ENCODE measurements around the gene LGALS3BP.

The LGALS3BP gene

DNA sequence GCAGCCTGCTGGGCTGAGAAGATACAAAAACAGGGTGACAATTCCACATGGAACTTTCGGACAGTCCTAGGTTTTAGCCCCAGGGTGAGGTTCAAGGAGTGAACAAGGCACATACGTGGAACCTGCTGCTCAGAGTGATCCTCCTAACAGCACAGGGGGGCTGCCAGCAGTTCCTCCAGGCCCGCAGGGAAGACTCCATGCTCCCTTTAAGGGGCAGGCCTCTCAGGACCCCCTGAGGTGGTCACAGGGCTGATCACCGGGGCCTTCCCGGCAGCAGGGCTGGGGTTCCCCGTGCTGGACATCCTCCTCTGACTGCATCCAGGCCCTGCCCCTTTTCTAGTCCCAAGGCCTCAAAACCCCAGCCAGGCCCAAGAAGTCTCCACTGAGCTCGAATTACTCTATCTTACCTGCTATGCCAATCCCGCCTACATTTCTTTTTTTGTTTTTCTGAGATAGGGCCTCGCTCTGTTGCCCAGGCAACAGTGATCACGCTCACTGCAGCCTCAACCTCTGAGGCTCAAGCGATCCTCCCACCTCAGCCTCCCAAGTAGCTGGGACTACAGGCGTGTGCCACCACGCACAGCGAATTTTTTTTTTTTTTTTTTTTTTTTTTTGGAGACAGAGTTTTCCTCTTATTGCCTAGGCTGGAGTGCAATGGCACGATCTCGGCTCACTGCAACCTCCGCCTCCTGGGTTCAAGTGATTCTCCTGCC lies 19.5 kb upstream of the LGALS3BP start:
- TF ChIP-seq, protein P1, sequence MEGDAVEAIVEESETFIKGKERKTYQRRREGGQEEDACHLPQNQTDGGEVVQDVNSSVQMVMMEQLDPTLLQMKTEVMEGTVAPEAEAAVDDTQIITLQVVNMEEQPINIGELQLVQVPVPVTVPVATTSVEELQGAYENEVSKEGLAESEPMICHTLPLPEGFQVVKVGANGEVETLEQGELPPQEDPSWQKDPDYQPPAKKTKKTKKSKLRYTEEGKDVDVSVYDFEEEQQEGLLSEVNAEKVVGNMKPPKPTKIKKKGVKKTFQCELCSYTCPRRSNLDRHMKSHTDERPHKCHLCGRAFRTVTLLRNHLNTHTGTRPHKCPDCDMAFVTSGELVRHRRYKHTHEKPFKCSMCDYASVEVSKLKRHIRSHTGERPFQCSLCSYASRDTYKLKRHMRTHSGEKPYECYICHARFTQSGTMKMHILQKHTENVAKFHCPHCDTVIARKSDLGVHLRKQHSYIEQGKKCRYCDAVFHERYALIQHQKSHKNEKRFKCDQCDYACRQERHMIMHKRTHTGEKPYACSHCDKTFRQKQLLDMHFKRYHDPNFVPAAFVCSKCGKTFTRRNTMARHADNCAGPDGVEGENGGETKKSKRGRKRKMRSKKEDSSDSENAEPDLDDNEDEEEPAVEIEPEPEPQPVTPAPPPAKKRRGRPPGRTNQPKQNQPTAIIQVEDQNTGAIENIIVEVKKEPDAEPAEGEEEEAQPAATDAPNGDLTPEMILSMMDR (IDR thresholded peaks at IDR 0.05) = no peak

- TF ChIP-seq, protein P1 (IDR thresholded peaks at IDR 0.05) = no peak
Measured at GRCh38 chr17:78998311-78999055, 18.8 kb upstream of the LGALS3BP start.

DNA sequence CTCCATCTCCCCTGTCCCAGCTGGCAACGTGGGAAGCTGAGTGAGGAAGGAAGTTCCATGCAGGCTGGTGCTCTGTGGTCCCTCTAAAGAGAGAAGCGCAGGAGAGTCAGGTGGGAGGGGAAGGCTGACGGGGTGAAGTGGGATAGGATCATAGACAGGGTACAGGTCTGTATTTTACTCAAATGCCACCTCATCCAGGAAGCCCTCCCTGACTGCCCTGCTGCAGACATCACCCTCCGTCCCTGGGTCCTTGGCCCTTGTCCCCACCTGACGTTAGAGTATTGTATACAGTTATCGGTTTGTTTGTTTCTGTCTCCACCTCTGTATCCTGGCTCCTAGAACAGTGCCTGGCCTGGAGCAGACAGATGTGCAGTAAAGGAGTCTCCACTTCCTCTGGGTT lies 18.2 kb upstream of the LGALS3BP start:
- TF ChIP-seq, protein P1 (IDR thresholded peaks at IDR 0.05) = no peak

GRCh38 chr17:78997231-78997741 lies 17.6 kb upstream of the LGALS3BP start:
- TF ChIP-seq, protein P1 (IDR thresholded peaks at IDR 0.05) = no peak

DNA sequence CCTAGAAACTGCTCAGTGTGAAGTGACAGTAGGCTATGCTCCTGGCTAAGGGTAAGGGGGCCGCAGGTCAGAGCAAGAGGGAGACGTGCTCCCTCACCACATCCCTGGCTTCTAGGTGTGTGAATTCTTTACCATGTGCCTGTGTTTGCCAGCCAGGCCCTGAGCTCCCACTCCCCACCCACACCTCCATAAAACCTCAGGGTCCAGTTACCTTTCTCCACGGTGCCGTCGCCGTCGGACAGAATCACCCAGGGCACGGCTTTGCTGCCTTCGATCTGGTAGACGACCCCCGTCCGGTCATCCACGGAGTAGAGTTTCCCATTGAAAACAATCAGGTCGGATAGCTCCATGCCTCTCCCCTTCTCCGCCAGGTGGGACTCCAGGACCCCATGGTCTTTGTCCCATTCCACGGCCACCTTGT lies 17.1 kb upstream of the LGALS3BP start:
- TF ChIP-seq, protein P1 (IDR thresholded peaks at IDR 0.05) = no peak

- TF ChIP-seq, protein P1 (IDR thresholded peaks at IDR 0.05) = no peak
Measured at GRCh38 chr17:78995761-78996451, 16.2 kb upstream of the LGALS3BP start.

GRCh38 chr17:78995022-78995760 lies 15.5 kb upstream of the LGALS3BP start:
- TF ChIP-seq, protein P1 (IDR thresholded peaks at IDR 0.05) = no peak
